Common myeloid progenitor, CD34-positive (primary cell): ENCODE data around the gene RNF169.

Experiments used
- CTCF ChIA-PET: fragments of 350-600 bp; sonication (Branson Sonifier 250); formaldehyde crosslinking; loops from one replicate; lab custom pipeline; 2021; ENCODE audit warnings: antibody characterized with exemption; lab: Charles Lee
- POLR2A ChIA-PET: fragments of 350-600 bp; sonication (Branson Sonifier 250); formaldehyde crosslinking; loops from one replicate; lab custom pipeline; 2021; ENCODE audit warnings: antibody characterized with exemption; lab: Charles Lee
- DNase-seq, 3 donors: peaks; one replicate each; pipeline versions ENCODE4 v3.0.0 to v3.0.0-alpha.2; 2013
- H3K27ac ChIP-seq, 2 experiments: 1 replicate in 1 of 2; 2 replicates in 1 of 2; pipeline ENCODE4 v1.7.0; 2013; ENCODE audit warnings: inconsistent platforms in 2 of 2, low read length in 2 of 2, mild to moderate bottlenecking in 2 of 2, low read depth in 1 of 2, moderate library complexity in 1 of 2; ENCODE audit not compliant: severe bottlenecking in 2 of 2, insufficient read depth in 1 of 2, poor library complexity in 1 of 2
- H3K27me3 ChIP-seq, 5 experiments: replicated peaks in 2 of 5; 1 replicate in 3 of 5; 2 replicates in 2 of 5; pipeline versions ENCODE4 v1.6.1 to v1.7.0; 2013; ENCODE audit warnings: low read length in 4 of 5, mild to moderate bottlenecking in 2 of 5, moderate library complexity in 2 of 5, inconsistent platforms in 1 of 5; ENCODE audit not compliant: insufficient read depth in 5 of 5, control insufficient read depth in 4 of 5
- H3K36me3 ChIP-seq, 4 experiments: 1 replicate in 2 of 4; 2 replicates in 2 of 4; pipeline versions ENCODE4 v1.6.1 to v1.7.0; 2013; ENCODE audit warnings: low read length in 3 of 4, control low read depth in 1 of 4, mild to moderate bottlenecking in 1 of 4; ENCODE audit not compliant: control insufficient read depth in 4 of 4, insufficient read depth in 4 of 4
- H3K4me1 ChIP-seq, 4 experiments: 1 replicate in 3 of 4; 2 replicates in 1 of 4; pipeline versions ENCODE4 v1.6.1 to v1.7.1; 2013; ENCODE audit warnings: low read length in 3 of 4, mild to moderate bottlenecking in 3 of 4, control low read depth in 1 of 4, inconsistent platforms in 1 of 4, moderate library complexity in 1 of 4; ENCODE audit not compliant: control insufficient read depth in 4 of 4, insufficient read depth in 4 of 4; ENCODE audit errors: control extremely low read depth in 1 of 4
- H3K4me3 ChIP-seq, 7 experiments: 1 replicate in 4 of 7; 2 replicates in 3 of 7; pipeline versions ENCODE4 v1.5.1 to v1.7.0; 2013; ENCODE audit warnings: mild to moderate bottlenecking in 7 of 7, low read length in 6 of 7, moderate library complexity in 6 of 7, inconsistent platforms in 2 of 7, low read depth in 2 of 7, control low read depth in 1 of 7; ENCODE audit not compliant: insufficient read depth in 4 of 7, control insufficient read depth in 1 of 7; ENCODE audit errors: extremely low read depth in 1 of 7
- H3K9me3 ChIP-seq, 5 experiments: 1 replicate in 4 of 5; 2 replicates in 1 of 5; pipeline versions ENCODE4 v1.6.1 to v1.7.1; 2013; ENCODE audit warnings: low read length in 4 of 5, mild to moderate bottlenecking in 2 of 5, inconsistent platforms in 1 of 5, low read depth in 1 of 5, moderate library complexity in 1 of 5; ENCODE audit not compliant: control insufficient read depth in 4 of 5, insufficient read depth in 2 of 5; ENCODE audit errors: control extremely low read depth in 1 of 5
- WGBS: methylation state at CpG from one replicate; pipeline ENCODE4 v1.1.5; 2013; ENCODE audit not compliant: insufficient coverage; 5-methylcytosine and 5-hydroxymethylcytosine counted together

RNF169 gene

GRCh38 chr11:74707182-74707581 is 41.5 kb upstream of the RNF169 start:
- H3K36me3 ChIP-seq = no peaks in the 10 kb centered on the region
- H3K4me1 ChIP-seq = no peaks in the 10 kb centered on the region
- CTCF ChIA-PET = interaction anchor here (1.8 to 2.7 kb wide), 3 partner anchors 13 to 19 kb away, joined by 4 to 7 read pairs (median 5); no protein-coding TSS in a partner anchor
- no peaks in the 10 kb centered on the region for H3K9me3 ChIP-seq
- POLR2A ChIA-PET = no interaction called here
- H3K4me3 ChIP-seq = no peak overlapping the region
- H3K27me3 ChIP-seq = no peaks in the 10 kb centered on the region
- WGBS = 95% methylated on average over 2 of the region's 3 CpGs
- no peak overlapping the region for H3K27ac ChIP-seq
- no peak for DNase-seq

- Histone ChIP-seq H3K27ac (no peak overlapping the region), H3K27me3 (no peaks in the 10 kb centered on the region), H3K4me1 (no peaks in the 10 kb centered on the region), H3K36me3 (no peaks in the 10 kb centered on the region), H3K4me3 (no peak overlapping the region), H3K9me3 (no peaks in the 10 kb centered on the region)
- WGBS = 87% methylated on average over 5 of the region's 10 CpGs
- CTCF ChIA-PET = interaction anchor here (0.9 to 2.7 kb wide), 4 partner anchors 13 to 32 kb away, joined by 3 to 7 read pairs (median 4); no protein-coding TSS in a partner anchor
- POLR2A ChIA-PET = no interaction called here
- no peak for DNase-seq
These were observed 40.8 kb upstream of the RNF169 start for GRCh38 chr11:74707602-74708510.

DNA sequence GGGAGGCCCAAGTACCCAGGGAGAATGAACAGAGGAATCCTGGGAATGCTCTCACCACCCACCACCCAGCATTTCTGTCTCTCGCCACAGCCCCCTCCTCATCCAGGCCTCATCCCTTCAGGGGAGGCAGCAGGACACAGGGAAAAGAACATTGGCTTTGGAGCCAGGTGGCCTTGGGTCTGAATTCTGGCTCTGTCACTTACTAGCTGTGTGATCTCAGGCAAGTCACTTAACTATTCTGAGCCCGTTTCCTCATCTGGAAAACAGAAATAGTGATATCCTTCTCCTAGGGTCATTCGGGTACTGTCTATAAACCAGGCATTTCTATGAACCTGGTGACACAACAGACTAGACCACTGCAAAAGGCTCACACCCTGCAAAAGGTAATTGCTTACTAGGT is 39.5 kb upstream of the RNF169 start:
- H3K27ac ChIP-seq = no peak overlapping the region
- POLR2A ChIA-PET = no interaction called here
- H3K36me3 ChIP-seq = no peaks in the 10 kb centered on the region
- H3K27me3 ChIP-seq = no peaks in the 10 kb centered on the region
- no peaks in the 10 kb centered on the region for H3K9me3 ChIP-seq
- H3K4me3 ChIP-seq = no peak overlapping the region
- DNase-seq = no peak
- H3K4me1 ChIP-seq = no peaks in the 10 kb centered on the region
- CTCF ChIA-PET = interaction anchor here (2.7 kb wide), 1 partner anchor 17 kb away, joined by 7 read pairs; no protein-coding TSS in a partner anchor
- 50% methylated on average over 2 of the region's 3 CpGs for WGBS

DNA sequence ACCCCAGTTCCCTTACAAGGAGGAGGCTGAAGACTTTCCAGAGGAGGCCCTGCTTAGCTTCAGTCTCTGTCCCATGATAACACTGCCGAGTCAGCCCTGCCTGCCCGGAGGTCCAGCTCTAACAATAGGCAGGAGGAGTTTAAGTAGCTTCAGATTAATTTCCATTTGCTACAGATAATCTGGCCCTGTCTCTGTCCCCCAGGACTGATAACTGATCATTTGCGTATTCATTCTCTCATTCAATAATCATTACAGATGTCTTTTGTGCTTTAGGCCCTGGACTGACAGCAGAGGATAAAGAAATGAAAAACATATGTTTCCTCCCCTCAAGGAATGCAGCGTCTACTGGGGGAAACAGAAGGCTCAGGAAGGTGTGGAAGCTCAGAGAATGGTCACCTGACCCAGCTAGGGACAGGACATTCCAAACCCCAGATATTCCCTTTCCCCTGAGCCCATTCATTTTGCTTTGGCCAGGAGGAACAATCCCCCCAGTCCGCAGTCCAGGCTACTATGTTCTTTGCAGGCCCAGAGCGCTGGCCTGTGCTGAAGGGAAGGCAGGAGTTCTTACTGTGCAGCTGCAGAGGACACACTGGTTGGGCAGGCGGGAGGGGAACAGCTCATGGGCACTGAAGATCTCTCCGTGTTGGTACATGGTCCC is 38.2 kb upstream of the RNF169 start:
- Histone ChIP-seq H3K27ac (no peak overlapping the region), H3K9me3 (no peaks in the 10 kb centered on the region), H3K27me3 (no peaks in the 10 kb centered on the region), H3K4me1 (no peaks in the 10 kb centered on the region), H3K4me3 (no peak overlapping the region), H3K36me3 (no peaks in the 10 kb centered on the region)
- WGBS = 69% methylated on average over 4 of the region's 8 CpGs
- ChIA-PET POLR2A (no interaction called here), CTCF (interaction anchor here (0.9 to 1.4 kb wide), 4 partner anchors 8 to 17 kb away, joined by 3 to 8 read pairs (median 3); no protein-coding TSS in a partner anchor)
- no peak for DNase-seq

- ChIA-PET CTCF (interaction anchor here (1.7 kb wide), 1 partner anchor 11 kb away, joined by 6 read pairs; no protein-coding TSS in a partner anchor), POLR2A (no interaction called here)
- WGBS = 87% methylated on average over 3 of the region's 4 CpGs
These were observed 35.0 kb upstream of the RNF169 start for GRCh38 chr11:74713686-74714085.

DNA sequence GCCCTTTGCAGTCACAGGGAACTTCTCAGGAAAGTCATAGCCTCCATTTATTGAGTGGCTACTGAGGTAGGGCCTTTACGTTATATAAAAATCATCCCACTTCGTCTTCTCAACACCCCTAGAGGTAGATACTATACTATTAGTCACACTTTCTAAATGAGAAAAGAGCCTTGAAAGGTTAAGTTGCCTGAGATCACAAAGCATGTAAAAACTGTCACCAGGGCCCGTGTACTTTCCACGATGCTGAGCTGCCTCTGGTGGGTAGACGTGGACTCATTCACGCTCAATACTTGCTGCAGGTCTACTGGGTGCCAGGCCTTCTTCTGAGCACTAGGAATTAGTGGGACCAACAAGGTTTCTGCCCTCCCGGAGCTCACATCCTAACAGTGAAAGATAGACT is 33.7 kb upstream of the RNF169 start:
- ChIA-PET CTCF (no interaction called here), POLR2A (no interaction called here)
- WGBS = 96% methylated on average over 6 of the region's 7 CpGs
- DNase-seq = no peak
- H3K36me3 ChIP-seq = no peaks in the 10 kb centered on the region
- no peaks in the 10 kb centered on the region for H3K9me3 ChIP-seq
- no peaks in the 10 kb centered on the region for H3K4me1 ChIP-seq
- no peak overlapping the region for H3K27ac ChIP-seq
- no peaks in the 10 kb centered on the region for H3K27me3 ChIP-seq
- no peak overlapping the region for H3K4me3 ChIP-seq

More at GRCh38 chr11:74713686-74714085, 35.0 kb upstream of the RNF169 start:
- Histone ChIP-seq H3K27me3 (no peaks in the 10 kb centered on the region), H3K4me1 (no peaks in the 10 kb centered on the region), H3K4me3 (no peak overlapping the region), H3K9me3 (no peaks in the 10 kb centered on the region), H3K27ac (no peak overlapping the region), H3K36me3 (no peaks in the 10 kb centered on the region)
- DNase-seq = no peak
